HUES48 (cell line): ENCODE data around the gene YIPF7.

Source experiments
- H3K27ac ChIP-seq: one replicate; pipeline ENCODE4 v1.7.0; 2013; ENCODE audit warnings: low read depth, low read length, inconsistent platforms
- H3K27me3 ChIP-seq: 2 replicates; pipeline ENCODE4 v1.6.1; 2013; ENCODE audit warnings: mild to moderate bottlenecking, low read length; ENCODE audit not compliant: control insufficient read depth, insufficient read depth
- H3K36me3 ChIP-seq: 2 replicates; pipeline ENCODE4 v1.6.1; 2013; ENCODE audit warnings: low read length; ENCODE audit not compliant: control insufficient read depth, insufficient read depth
- H3K4me1 ChIP-seq: 2 replicates; pipeline ENCODE4 v1.6.1; 2013; ENCODE audit warnings: mild to moderate bottlenecking, low read length; ENCODE audit not compliant: control insufficient read depth, insufficient read depth
- H3K4me3 ChIP-seq: 2 replicates; pipeline ENCODE4 v1.5.1; 2013; ENCODE audit warnings: mild to moderate bottlenecking, low read depth, low read length
- H3K9ac ChIP-seq: 2 replicates; pipeline ENCODE4 v1.6.1; 2013; ENCODE audit warnings: mild to moderate bottlenecking, low read depth, low read length, moderate library complexity
- H3K9me3 ChIP-seq: 2 replicates; pipeline ENCODE4 v1.6.1; 2013; ENCODE audit warnings: low read length; ENCODE audit not compliant: control insufficient read depth, insufficient read depth

Gene YIPF7

GRCh38 chr4:44663539-44664263, 12.3 kb upstream of the YIPF7 start:
- H3K27ac ChIP-seq: no peak overlapping the region
- H3K36me3 ChIP-seq: no peaks in the 10 kb centered on the region
- H3K9ac ChIP-seq: no peak overlapping the region
- no peak overlapping the region for H3K4me3 ChIP-seq
- H3K4me1 ChIP-seq: no peaks in the 10 kb centered on the region
- H3K9me3 ChIP-seq: no peaks in the 10 kb centered on the region
- no peaks in the 10 kb centered on the region; the same call in 1 of the 2 replicates for H3K27me3 ChIP-seq

GRCh38 chr4:44662623-44663005, 11.2 kb upstream of the YIPF7 start:
- H3K9ac ChIP-seq: no peak overlapping the region
- H3K4me3 ChIP-seq: no peak overlapping the region
- no peaks in the 10 kb centered on the region for H3K36me3 ChIP-seq
- H3K27me3 ChIP-seq: no peaks in the 10 kb centered on the region; the same call in 1 of the 2 replicates
- H3K27ac ChIP-seq: no peak overlapping the region
- no peaks in the 10 kb centered on the region for H3K9me3 ChIP-seq
- no peaks in the 10 kb centered on the region for H3K4me1 ChIP-seq

- Histone ChIP-seq H3K27ac (no peak overlapping the region), H3K9ac (no peak overlapping the region), H3K4me1 (no peaks in the 10 kb centered on the region), H3K9me3 (no peaks in the 10 kb centered on the region), H3K4me3 (no peak overlapping the region), H3K27me3 (no peaks in the 10 kb centered on the region; the same call in 1 of the 2 replicates), H3K36me3 (no peaks in the 10 kb centered on the region)
These were observed 10.7 kb upstream of the YIPF7 start for GRCh38 chr4:44661940-44662622.

- H3K27ac ChIP-seq: no peak overlapping the region
- H3K4me3 ChIP-seq: no peak overlapping the region
- no peaks in the 10 kb centered on the region for H3K36me3 ChIP-seq
- H3K27me3 ChIP-seq: no peaks in the 10 kb centered on the region; the same call in 1 of the 2 replicates
- H3K4me1 ChIP-seq: no peaks in the 10 kb centered on the region
- no peak overlapping the region for H3K9ac ChIP-seq
- H3K9me3 ChIP-seq: no peaks in the 10 kb centered on the region
These were observed 9.0 kb upstream of the YIPF7 start for GRCh38 chr4:44660396-44660795.

GRCh38 chr4:44652002-44652401, 577 bp upstream of the YIPF7 start:
- H3K9ac ChIP-seq: no peak overlapping the region
- H3K27me3 ChIP-seq: no peaks in the 10 kb centered on the region
- no peak overlapping the region for H3K4me3 ChIP-seq
- no peaks in the 10 kb centered on the region for H3K9me3 ChIP-seq
- no peaks in the 10 kb centered on the region for H3K4me1 ChIP-seq
- H3K36me3 ChIP-seq: no peaks in the 10 kb centered on the region
- no peak overlapping the region for H3K27ac ChIP-seq

GRCh38 chr4:44646151-44646550, 5.3 kb downstream of the YIPF7 start:
- no peak overlapping the region for H3K4me3 ChIP-seq
- H3K4me1 ChIP-seq: no peaks in the 10 kb centered on the region
- H3K36me3 ChIP-seq: no peaks in the 10 kb centered on the region
- no peak overlapping the region for H3K9ac ChIP-seq
- no peak overlapping the region for H3K27ac ChIP-seq
- no peaks in the 10 kb centered on the region for H3K27me3 ChIP-seq
- H3K9me3 ChIP-seq: peaks cover 12% of the 10 kb centered on the region

- H3K4me1 ChIP-seq: no peaks in the 10 kb centered on the region
- H3K9ac ChIP-seq: no peak overlapping the region
- H3K36me3 ChIP-seq: no peaks in the 10 kb centered on the region
- peaks cover 6% of the 10 kb centered on the region; the same call in 1 of the 2 replicates for H3K9me3 ChIP-seq
- no peak overlapping the region for H3K4me3 ChIP-seq
- no peaks in the 10 kb centered on the region for H3K27me3 ChIP-seq
- no peak overlapping the region for H3K27ac ChIP-seq
These were observed 13.3 kb downstream of the YIPF7 start for GRCh38 chr4:44638091-44638490.

GRCh38 chr4:44632733-44633132, 18.7 kb downstream of the YIPF7 start:
- H3K4me1 ChIP-seq: no peaks in the 10 kb centered on the region
- H3K9ac ChIP-seq: no peak overlapping the region
- no peak overlapping the region for H3K27ac ChIP-seq
- no peaks in the 10 kb centered on the region for H3K36me3 ChIP-seq
- no peak overlapping the region for H3K4me3 ChIP-seq
- no peaks in the 10 kb centered on the region for H3K27me3 ChIP-seq
- no peaks in the 10 kb centered on the region for H3K9me3 ChIP-seq

GRCh38 chr4:44632089-44632488, 19.3 kb downstream of the YIPF7 start:
- Histone ChIP-seq H3K36me3 (no peaks in the 10 kb centered on the region), H3K4me3 (no peak overlapping the region), H3K27ac (no peak overlapping the region), H3K9me3 (no peaks in the 10 kb centered on the region), H3K9ac (no peak overlapping the region), H3K4me1 (no peaks in the 10 kb centered on the region), H3K27me3 (no peaks in the 10 kb centered on the region)

GRCh38 chr4:44629280-44629866, 22.1 kb downstream of the YIPF7 start:
- no peaks in the 10 kb centered on the region for H3K9me3 ChIP-seq
- no peak overlapping the region for H3K4me3 ChIP-seq
- no peaks in the 10 kb centered on the region for H3K36me3 ChIP-seq
- no peaks in the 10 kb centered on the region for H3K27me3 ChIP-seq
- no peaks in the 10 kb centered on the region for H3K4me1 ChIP-seq
- H3K27ac ChIP-seq: no peak overlapping the region
- H3K9ac ChIP-seq: no peak overlapping the region

- H3K36me3 ChIP-seq: no peaks in the 10 kb centered on the region
- no peaks in the 10 kb centered on the region for H3K27me3 ChIP-seq
- H3K4me3 ChIP-seq: no peak overlapping the region
- no peak overlapping the region for H3K27ac ChIP-seq
- no peak overlapping the region for H3K9ac ChIP-seq
- no peaks in the 10 kb centered on the region for H3K9me3 ChIP-seq
- H3K4me1 ChIP-seq: no peaks in the 10 kb centered on the region
These were observed 27.7 kb downstream of the YIPF7 start for GRCh38 chr4:44623676-44624075.
